SK-N-SH (cell line): ENCODE measurements around the gene SPOCK1. TPM values are rescaled to one million over a fixed set of nuclear protein-coding genes. Genes with fewer than 3 reads are reported as not detected.

Experiments
- CTCF ChIA-PET: fragments of 300-600, 350-600 bp; formaldehyde crosslinking; extraction: SDS; loops from one replicate; lab custom pipeline; 2021; lab: Yijun Ruan, JAX
- POLR2A ChIA-PET: fragments of 350-600 bp; sonication (Branson Sonifier 250); formaldehyde crosslinking; extraction: SDS; loops from one replicate; lab custom pipeline; 2020; ENCODE audit warnings: antibody characterized with exemption, inconsistent platforms; lab: Yijun Ruan, JAX
- DNase-seq: peaks from one replicate; pipeline ENCODE4 v3.0.0; 2012
- H2AFZ ChIP-seq: fragments of 200-600 bp; sonication (generic); 2 replicates; pipeline ENCODE4 v1.8.1; 2016; ENCODE audit warnings: antibody characterized with exemption, mild to moderate bottlenecking, low read depth
- H3F3A ChIP-seq: fragments of 200-600 bp; sonication (generic); replicated peaks from 2 replicates; pipeline ENCODE3; 2016; ENCODE audit warnings: antibody characterized with exemption, mild to moderate bottlenecking; ENCODE audit not compliant: insufficient read depth
- H3K27ac ChIP-seq, 2 experiments: fragments of 200-500 bp in 1 of 2; fragments of 200-600 bp in 1 of 2; sonication (Bioruptor generic) in 1 of 2; sonication (generic), shearing (Covaris generic) in 1 of 2; 2 replicates each; pipeline versions ENCODE4 v1.5.1 to v1.6.1; 2014 to 2016; ENCODE audit warnings: low read depth in 2 of 2, inconsistent platforms in 1 of 2, low read length in 1 of 2, mild to moderate bottlenecking in 1 of 2, mixed read lengths in 1 of 2
- H3K27me3 ChIP-seq: fragments of 200-600 bp; sonication (generic), shearing (Covaris generic); 2 replicates; pipeline ENCODE4 v1.6.1; 2016; ENCODE audit warnings: mixed run types; ENCODE audit not compliant: insufficient read depth
- H3K36me3 ChIP-seq, 2 experiments: fragments of 200-500 bp in 1 of 2; fragments of 200-600 bp in 1 of 2; sonication (Bioruptor generic) in 1 of 2; sonication (generic) in 1 of 2; replicated peaks in 1 of 2; 2 replicates each; pipeline versions ENCODE3 to v1.5.1; 2014 to 2016; ENCODE audit warnings: low read length in 1 of 2, mild to moderate bottlenecking in 1 of 2; ENCODE audit not compliant: insufficient read depth in 2 of 2, control insufficient read depth in 1 of 2
- H3K4me1 ChIP-seq, 2 experiments: fragments of 200-500 bp in 1 of 2; fragments of 200-600 bp in 1 of 2; sonication (Bioruptor generic) in 1 of 2; sonication (generic), shearing (Covaris generic) in 1 of 2; 2 replicates each; pipeline versions ENCODE4 v1.5.1 to v1.6.1; 2014 to 2016; ENCODE audit warnings: low read depth in 1 of 2, low read length in 1 of 2, mixed run types in 1 of 2; ENCODE audit not compliant: insufficient read depth in 2 of 2, control insufficient read depth in 1 of 2
- H3K4me2 ChIP-seq: fragments of 200-600 bp; sonication (generic), shearing (Covaris generic); 2 replicates; pipeline ENCODE4 v1.6.1; 2017; ENCODE audit warnings: mixed run types
- H3K4me3 ChIP-seq, 2 experiments: fragments of 200-500 bp in 1 of 2; fragments of 200-600 bp in 1 of 2; sonication (Bioruptor generic) in 1 of 2; sonication (generic), shearing (Covaris generic) in 1 of 2; 2 replicates each; pipeline versions ENCODE4 v1.5.1 to v1.8.1; 2014 to 2016; ENCODE audit warnings: low read depth in 2 of 2, inconsistent platforms in 1 of 2, low read length in 1 of 2, mild to moderate bottlenecking in 1 of 2, mixed read lengths in 1 of 2, moderate library complexity in 1 of 2
- H3K79me2 ChIP-seq: fragments of 200-600 bp; sonication (generic); 2 replicates; pipeline ENCODE4 v1.8.1; 2017; ENCODE audit warnings: mild to moderate bottlenecking; ENCODE audit not compliant: insufficient read depth
- H3K9ac ChIP-seq: fragments of 200-600 bp; sonication (generic); 2 replicates; pipeline ENCODE4 v1.6.1; 2017; ENCODE audit warnings: mixed run types
- H3K9me2 ChIP-seq: fragments of 200-600 bp; sonication (generic); 2 replicates; pipeline ENCODE4 v1.6.1; 2017; ENCODE audit warnings: mixed run types
- H3K9me3 ChIP-seq: fragments of 200-600 bp; sonication (generic); 2 replicates; pipeline ENCODE4 v1.6.1; 2017; ENCODE audit warnings: mixed run types, mild to moderate bottlenecking, moderate library complexity
- H4K20me1 ChIP-seq: fragments of 200-600 bp; sonication (generic); 2 replicates; pipeline ENCODE4 v1.6.1; 2017; ENCODE audit warnings: mild to moderate bottlenecking, mixed run types; ENCODE audit not compliant: insufficient read depth
- EP300 ChIP-seq, 2 experiments: IDR thresholded peaks; 2 replicates each; pipeline versions ENCODE4 v1.4.0 to v1.6.1; 2012; ENCODE audit warnings: borderline replicate concordance in 1 of 2, low read depth in 1 of 2, low read length in 1 of 2
- FOSL2 ChIP-seq: IDR thresholded peaks from 2 replicates; pipeline ENCODE4 v1.4.0; 2012; ENCODE audit warnings: low read depth, mild to moderate bottlenecking, moderate library complexity, borderline replicate concordance
- FOXJ3 ChIP-seq: sonication (generic); formaldehyde crosslinking; IDR thresholded peaks from 2 replicates; pipeline ENCODE4 v1.5.1; 2020; ENCODE audit warnings: mild to moderate bottlenecking, missing genetic modification reagents
- POLR2AphosphoS5 ChIP-seq: IDR thresholded peaks from 2 replicates; pipeline ENCODE4 v1.6.1; 2012; ENCODE audit warnings: low read depth, low read length
- RAD21 ChIP-seq: IDR thresholded peaks from 2 replicates; pipeline ENCODE4 v1.6.1; 2012; ENCODE audit warnings: mild to moderate bottlenecking, low read length
- RXRA ChIP-seq: IDR thresholded peaks from 2 replicates; pipeline ENCODE4 v1.4.0; 2012; ENCODE audit warnings: low read depth, mild to moderate bottlenecking, borderline replicate concordance
- SIN3A ChIP-seq: IDR thresholded peaks from 2 replicates; pipeline ENCODE4 v1.6.1; 2012; ENCODE audit warnings: low read depth, mild to moderate bottlenecking, low read length, moderate library complexity, borderline replicate concordance
- SMC3 ChIP-seq: IDR thresholded peaks from 2 replicates; pipeline ENCODE4 v1.6.1; 2012; ENCODE audit warnings: low read depth, low read length, improper control_type of control experiment
- TAF1 ChIP-seq: IDR thresholded peaks from 2 replicates; pipeline ENCODE4 v1.6.1; 2012; ENCODE audit warnings: low read depth, mild to moderate bottlenecking, low read length, moderate library complexity, borderline replicate concordance
- TCF12 ChIP-seq: IDR thresholded peaks from 2 replicates; pipeline ENCODE4 v1.4.0; 2012
- WGBS: methylation state at CpG from one replicate; pipeline ENCODE4 v1.1.6; 2017; ENCODE audit warnings: low lambda C conversion rate; 5-methylcytosine and 5-hydroxymethylcytosine counted together
- polyA plus RNA-seq, 3 experiments: library from polyadenylated mRNA; depleted of rRNA; stranded (reverse); fragments of >200 nt; gene quantifications; 2 replicates each; pipeline ENCODE4 v1.2.3, GENCODE V29; 2012
- TF ChIP-seq, protein P1 (sequence below): fragments of 200-600 bp; sonication (generic); IDR thresholded peaks from 2 replicates; pipeline ENCODE4 v1.6.1; 2017; ENCODE audit warnings: antibody characterized with exemption, mild to moderate bottlenecking, moderate library complexity
- TF ChIP-seq, protein P2 (sequence below): fragments of 150-350 bp; IDR thresholded peaks from 2 replicates; pipeline ENCODE4 v1.6.1; 2017; ENCODE audit warnings: antibody characterized with exemption, low read length, low read depth, borderline replicate concordance

The SPOCK1 gene
- polyA plus RNA-seq, 1 of the 3 experiments (the other 2 are of a cell fraction), result 11.3 TPM

DNA sequence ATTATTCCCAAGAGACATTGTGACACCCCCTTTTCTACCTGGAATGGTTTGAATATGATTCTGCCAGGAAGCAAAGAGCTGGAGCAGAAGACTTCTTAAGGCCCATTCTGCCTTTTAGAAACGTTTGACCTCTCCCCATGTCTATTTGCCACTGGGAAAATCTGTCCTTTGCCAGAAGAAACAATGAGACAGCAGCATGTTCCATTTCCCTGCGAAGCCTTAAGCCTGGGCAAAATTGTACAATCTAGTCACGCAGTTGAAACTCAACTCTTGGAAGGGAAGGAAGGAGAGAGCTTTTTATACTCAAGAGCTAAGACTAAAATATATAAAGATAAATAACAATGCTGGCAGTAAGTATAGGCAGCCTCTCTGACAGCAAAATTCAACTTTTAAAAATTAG, 22.1 kb upstream of the SPOCK1 start:
- no peaks in the 10 kb centered on the region for H3K9me3 ChIP-seq

DNA sequence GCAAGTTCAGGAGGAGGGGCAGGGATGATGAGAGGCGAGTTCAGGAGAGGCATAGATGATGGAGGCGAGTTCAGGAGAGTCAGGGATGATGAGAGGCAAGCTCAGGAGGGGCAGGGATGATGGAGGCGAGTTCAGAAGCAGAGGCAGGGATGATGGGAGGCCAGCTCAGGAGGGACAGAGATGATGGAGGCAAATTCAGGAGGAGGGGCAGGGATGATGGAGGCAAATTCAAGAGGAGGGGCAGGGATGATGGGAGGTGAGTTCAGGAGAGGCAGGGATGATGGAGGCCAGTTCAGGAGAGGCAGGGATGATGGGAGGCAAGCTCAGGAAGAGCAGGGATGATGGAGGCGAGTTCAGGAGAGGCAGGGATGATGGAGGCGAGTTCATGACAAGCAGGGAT, 17.8 kb upstream of the SPOCK1 start:
- Histone ChIP-seq H3K9me3 (no peaks in the 10 kb centered on the region), H3K4me1 (no peaks in the 10 kb centered on the region), H3K36me3 (no peaks in the 10 kb centered on the region), H3K9me2 (no peaks in the 10 kb centered on the region), H3K27ac (no peak overlapping the region), H3K79me2 (no peaks in the 10 kb centered on the region), H4K20me1 (no peaks in the 10 kb centered on the region), H3F3A (no peaks in the 10 kb centered on the region), H2AFZ (no peak overlapping the region), H3K27me3 (peaks cover 6% of the 10 kb centered on the region; the same call in 1 of the 2 replicates), H3K9ac (no peak overlapping the region), H3K4me3 (no peak overlapping the region), H3K4me2 (no peak overlapping the region)
- 19% methylated on average over 5 of the region's 5 CpGs for WGBS
- DNase-seq, result no peak
- TF ChIP-seq SMC3, result no peak
- no peak for TF ChIP-seq FOSL2
- ChIA-PET POLR2A (no interaction called here), CTCF (no interaction called here)

More for the DNA sequence above, 22.1 kb upstream of the SPOCK1 start:
- no peaks in the 10 kb centered on the region for H4K20me1 ChIP-seq
- no peaks in the 10 kb centered on the region for H3K79me2 ChIP-seq
- no peaks in the 10 kb centered on the region for H3K36me3 ChIP-seq
- ChIA-PET POLR2A (no interaction called here), CTCF (interaction anchor here (0.6 to 1.2 kb wide), 4 partner anchors 19 to 378 kb away, joined by 3 read pairs; no protein-coding TSS in a partner anchor)
- no peak overlapping the region for H3K9ac ChIP-seq
- no peaks in the 10 kb centered on the region; the same call in 1 of the 2 replicates for H3K27me3 ChIP-seq
- no peak overlapping the region for H2AFZ ChIP-seq
- no peak for DNase-seq
- WGBS, result 26% methylated on average over 3 of the region's 3 CpGs
- no peak for TF ChIP-seq FOXJ3 (CRISPR knock-in tag)
- no peak for TF ChIP-seq RXRA
- no peak for TF ChIP-seq RAD21
- TF ChIP-seq, protein P1, sequence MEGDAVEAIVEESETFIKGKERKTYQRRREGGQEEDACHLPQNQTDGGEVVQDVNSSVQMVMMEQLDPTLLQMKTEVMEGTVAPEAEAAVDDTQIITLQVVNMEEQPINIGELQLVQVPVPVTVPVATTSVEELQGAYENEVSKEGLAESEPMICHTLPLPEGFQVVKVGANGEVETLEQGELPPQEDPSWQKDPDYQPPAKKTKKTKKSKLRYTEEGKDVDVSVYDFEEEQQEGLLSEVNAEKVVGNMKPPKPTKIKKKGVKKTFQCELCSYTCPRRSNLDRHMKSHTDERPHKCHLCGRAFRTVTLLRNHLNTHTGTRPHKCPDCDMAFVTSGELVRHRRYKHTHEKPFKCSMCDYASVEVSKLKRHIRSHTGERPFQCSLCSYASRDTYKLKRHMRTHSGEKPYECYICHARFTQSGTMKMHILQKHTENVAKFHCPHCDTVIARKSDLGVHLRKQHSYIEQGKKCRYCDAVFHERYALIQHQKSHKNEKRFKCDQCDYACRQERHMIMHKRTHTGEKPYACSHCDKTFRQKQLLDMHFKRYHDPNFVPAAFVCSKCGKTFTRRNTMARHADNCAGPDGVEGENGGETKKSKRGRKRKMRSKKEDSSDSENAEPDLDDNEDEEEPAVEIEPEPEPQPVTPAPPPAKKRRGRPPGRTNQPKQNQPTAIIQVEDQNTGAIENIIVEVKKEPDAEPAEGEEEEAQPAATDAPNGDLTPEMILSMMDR, result no peak
- TF ChIP-seq, protein P2, sequence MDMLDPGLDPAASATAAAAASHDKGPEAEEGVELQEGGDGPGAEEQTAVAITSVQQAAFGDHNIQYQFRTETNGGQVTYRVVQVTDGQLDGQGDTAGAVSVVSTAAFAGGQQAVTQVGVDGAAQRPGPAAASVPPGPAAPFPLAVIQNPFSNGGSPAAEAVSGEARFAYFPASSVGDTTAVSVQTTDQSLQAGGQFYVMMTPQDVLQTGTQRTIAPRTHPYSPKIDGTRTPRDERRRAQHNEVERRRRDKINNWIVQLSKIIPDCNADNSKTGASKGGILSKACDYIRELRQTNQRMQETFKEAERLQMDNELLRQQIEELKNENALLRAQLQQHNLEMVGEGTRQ, result no peak
- TF ChIP-seq TCF12, result no peak
- no peak for TF ChIP-seq SIN3A
- no peak for TF ChIP-seq POLR2AphosphoS5
- TF ChIP-seq FOSL2, result no peak
- no peak for TF ChIP-seq EP300 (IDR thresholded peaks at IDR 0.05; ENCODE audit: borderline replicate concordance in 1 of 2, low read depth in 1 of 2, low read length in 1 of 2)
- no peak for TF ChIP-seq TAF1
- H3K4me3 ChIP-seq, result no peak overlapping the region
- H3K4me1 ChIP-seq, result no peaks in the 10 kb centered on the region
- H3F3A ChIP-seq, result no peaks in the 10 kb centered on the region
- H3K4me2 ChIP-seq, result no peak overlapping the region
- no peaks in the 10 kb centered on the region for H3K9me2 ChIP-seq
- H3K27ac ChIP-seq, result no peak overlapping the region
